Breast epithelium (tissue), 4 donors: ENCODE results near the gene LSM2. TPM values are rescaled to one million over a fixed set of nuclear protein-coding genes. Genes with fewer than 3 reads are reported as not detected.
"Not testable (repeated sequence)": the region's sequence is repeated elsewhere in the genome, so short reads cannot be mapped to it uniquely, and the experiment has no call there.

Experiments used
- DNase-seq, 2 donors: peaks; one replicate each; pipeline ENCODE4 v3.0.0-alpha.2; 2019; ENCODE audit warnings: low spot score in 2 of 2
- H3K27ac ChIP-seq, 2 donors: fragments of 200-600 bp; sonication (generic) in 1 of 2; one replicate each; pipeline ENCODE4 v1.5.1; 2016 to 2019; ENCODE audit warnings: mild to moderate bottlenecking in 1 of 2
- H3K27me3 ChIP-seq, 2 donors: fragments of 200-600 bp; sonication (generic) in 1 of 2; one replicate each; pipeline versions ENCODE4 v1.5.1 to v1.6.0; 2017 to 2019; ENCODE audit warnings: control low read depth in 1 of 2, mild to moderate bottlenecking in 1 of 2
- H3K36me3 ChIP-seq: fragments of 200-600 bp; one replicate; pipeline ENCODE4 v1.5.1; 2019
- H3K4me1 ChIP-seq, 2 donors: fragments of 200-600 bp; sonication (generic); one replicate each; pipeline ENCODE4 v1.5.1; 2016 to 2019; ENCODE audit warnings: control low read depth in 1 of 2
- H3K4me3 ChIP-seq, 3 donors: fragments of 200-600 bp; sonication (generic); 1 replicate in 2 of 3; 2 replicates in 1 of 3; pipeline ENCODE4 v1.5.1; 2016 to 2019; ENCODE audit warnings: mild to moderate bottlenecking in 3 of 3, moderate library complexity in 2 of 3
- H3K9me3 ChIP-seq, 2 donors: fragments of 200-600 bp; sonication (generic) in 1 of 2; one replicate each; pipeline ENCODE4 v1.5.1; 2016 to 2019; ENCODE audit warnings: control low read depth in 1 of 2
- CTCF ChIP-seq, 3 donors: fragments of 450-650 bp; IDR thresholded peaks; one replicate each; pipeline ENCODE4 v1.5.1; 2016 to 2017; ENCODE audit warnings: antibody characterized with exemption in 3 of 3, mild to moderate bottlenecking in 3 of 3, moderate library complexity in 3 of 3
- POLR2A ChIP-seq: fragments of 450-650 bp; IDR thresholded peaks from one replicate; pipeline ENCODE4 v1.6.1; 2016; ENCODE audit warnings: antibody characterized with exemption, mild to moderate bottlenecking, moderate library complexity
- POLR2AphosphoS5 ChIP-seq, 3 donors: sonication (generic); formaldehyde crosslinking; IDR thresholded peaks; one replicate each; pipeline ENCODE4 v1.6.1; 2017; ENCODE audit warnings: antibody characterized with exemption in 3 of 3
- intact Hi-C: fragments of 100-400 bp; cut with DNase I; formaldehyde crosslinking; loops from one replicate; pipeline ENCODE4 v1.15.1; 2023; ENCODE audit warnings: low total_unique reads
- total RNA-seq, 3 donors: library from RNA; depleted of rRNA; stranded (reverse); fragments of >200 nt; gene quantifications; one replicate each; pipeline ENCODE4 v1.1.0, GENCODE V29; 2016

Gene LSM2
- total RNA-seq, 3 donors from 2014 or later, result 28.7 to 39.7 (median 32.6) TPM

- intact Hi-C loops, result no loop called here
- no peaks in the 10 kb centered on the region for H3K27me3 ChIP-seq
- no peaks in the 10 kb centered on the region for H3K36me3 ChIP-seq
- TF ChIP-seq CTCF (IDR thresholded peaks at IDR 0.05) (no peak), POLR2A (no peak), POLR2AphosphoS5 (IDR thresholded peaks at IDR 0.05) (no peak)
- no peak overlapping the region for H3K4me3 ChIP-seq
- H3K27ac ChIP-seq, result no peak overlapping the region
- H3K4me1 ChIP-seq, result no peaks in the 10 kb centered on the region
- no peaks in the 10 kb centered on the region for H3K9me3 ChIP-seq
- DNase-seq, result no peak
Observed at GRCh38 chr6:31844507-31844906, 37.7 kb upstream of the LSM2 start.

- Histone ChIP-seq H3K9me3 (no peaks in the 10 kb centered on the region), H3K27ac (no peak overlapping the region), H3K27me3 (no peaks in the 10 kb centered on the region), H3K4me3 (no peak overlapping the region), H3K36me3 (no peaks in the 10 kb centered on the region), H3K4me1 (peaks cover 0 to 8% of the 10 kb centered on the region in 2 donors)
- DNase-seq, result no peak
- TF ChIP-seq POLR2AphosphoS5 (IDR thresholded peaks at IDR 0.05), result no peak
- intact Hi-C loops, result no loop called here
Observed at GRCh38 chr6:31842053-31842452, 35.3 kb upstream of the LSM2 start.

GRCh38 chr6:31839779-31840126, 33.0 kb upstream of the LSM2 start:
- not testable (repeated sequence) for H3K9me3 ChIP-seq, H3K27ac ChIP-seq, DNase-seq, H3K4me3 ChIP-seq, H3K27me3 ChIP-seq, H3K36me3 ChIP-seq
- H3K4me1 ChIP-seq, result peaks cover 0 to 19% of the 10 kb centered on the region in 2 donors
- intact Hi-C loops, result loop anchor here (5.0 to 10.0 kb wide), 2 partner anchors 157 to 185 kb away; partner anchors contain the start of genes APOM, BAG6 and LY6G5C

- no peak for DNase-seq
- H3K27ac ChIP-seq, result no peak overlapping the region
- H3K9me3 ChIP-seq, result no peaks in the 10 kb centered on the region
- intact Hi-C loops, result loop anchor here (5.0 to 10.0 kb wide), 2 partner anchors 157 to 184 kb away; partner anchors contain the start of genes APOM, BAG6 and LY6G5C
- H3K4me1 ChIP-seq, result peaks cover 1 to 19% of the 10 kb centered on the region in 2 donors
- no peak overlapping the region for H3K4me3 ChIP-seq
- H3K27me3 ChIP-seq, result no peaks in the 10 kb centered on the region
- no peaks in the 10 kb centered on the region for H3K36me3 ChIP-seq
- TF ChIP-seq CTCF (IDR thresholded peaks at IDR 0.05), result no peak
- TF ChIP-seq POLR2AphosphoS5 (IDR thresholded peaks at IDR 0.05), result no peak
- TF ChIP-seq POLR2A, result no peak
Observed at GRCh38 chr6:31838968-31839367, 32.2 kb upstream of the LSM2 start.

GRCh38 chr6:31838114-31838553, 31.4 kb upstream of the LSM2 start:
- Histone ChIP-seq H3K4me1 (peaks cover 3 to 19% of the 10 kb centered on the region in 2 donors), H3K27ac (peak overlapping the region in 1 of 2 donors; percentile 74), H3K4me3 (peak overlapping the region in 1 of 3 donors; percentile 78)
- H3K36me3 ChIP-seq, H3K9me3 ChIP-seq, DNase-seq, H3K27me3 ChIP-seq: not testable (repeated sequence)
- intact Hi-C loops, result loop anchor here (5.0 to 10.0 kb wide), 2 partner anchors 156 to 183 kb away; partner anchors contain the start of genes APOM, BAG6 and LY6G5C

GRCh38 chr6:31837369-31838113, 30.8 kb upstream of the LSM2 start:
- peak overlapping the region in 2 of 3 donors; percentile 78 to 90 for H3K4me3 ChIP-seq
- intact Hi-C loops, result loop anchor here (5.0 to 10.0 kb wide), 2 partner anchors 155 to 183 kb away; partner anchors contain the start of genes APOM, BAG6 and LY6G5C
- H3K36me3 ChIP-seq, result no peaks in the 10 kb centered on the region

More at GRCh38 chr6:31837369-31838113, 30.8 kb upstream of the LSM2 start:
- Histone ChIP-seq H3K27me3 (no peaks in the 10 kb centered on the region), H3K4me1 (peaks cover 3 to 19% of the 10 kb centered on the region in 2 donors), H3K27ac (peak overlapping the region; percentile 65 to 74), H3K9me3 (no peaks in the 10 kb centered on the region)
- no peak for TF ChIP-seq CTCF (IDR thresholded peaks at IDR 0.05)
- TF ChIP-seq POLR2AphosphoS5 (IDR thresholded peaks at IDR 0.05), result no peak
- TF ChIP-seq POLR2A, result no peak
- DNase-seq, result no peak
